AG04450 (cell line): Measurements from ENCODE around the gene PIK3R3. TPM values are rescaled to one million over a fixed set of nuclear protein-coding genes. Genes with fewer than 3 reads are reported as not detected.

ENCODE experiments used
- CTCF ChIA-PET: fragments of 300-600, 350-600 bp; formaldehyde crosslinking; extraction: SDS; loops from one replicate; lab custom pipeline; 2022; ENCODE audit warnings: antibody characterized with exemption, inconsistent platforms; lab: Charles Lee
- POLR2A ChIA-PET: fragments of 350-600 bp; formaldehyde crosslinking; extraction: SDS; loops from one replicate; lab custom pipeline; 2021; ENCODE audit warnings: antibody characterized with exemption, inconsistent platforms; lab: Yijun Ruan, JAX
- DNase-seq: peaks from one replicate; pipeline ENCODE4 v3.0.0-alpha.2; 2011; ENCODE audit warnings: low read depth, low spot score
- H3K27ac ChIP-seq: one replicate; pipeline ENCODE4 v1.5.1; 2012; ENCODE audit warnings: low read depth, low read length, control low read depth
- H3K27me3 ChIP-seq: one replicate; pipeline ENCODE4 v1.6.0; 2012; ENCODE audit warnings: low read length; ENCODE audit not compliant: control insufficient read depth, insufficient read depth
- H3K4me3 ChIP-seq: 2 replicates; pipeline ENCODE4 v1.5.1; 2011; ENCODE audit warnings: mild to moderate bottlenecking, low read depth, low read length, control low read depth
- H3K9me3 ChIP-seq: 2 replicates; pipeline ENCODE4 v1.5.1; 2012; ENCODE audit warnings: low read length; ENCODE audit not compliant: control insufficient read depth, insufficient read depth
- polyA plus RNA-seq: library from polyadenylated mRNA; depleted of rRNA; stranded (reverse); fragments of >200 nt; gene quantifications from 2 replicates; pipeline ENCODE4 v1.2.3, GENCODE V29; 2011
- TF ChIP-seq, protein P1 (sequence below): IDR thresholded peaks from 2 replicates; pipeline ENCODE4 v1.5.1; 2011; ENCODE audit warnings: low read depth, low read length, control low read depth, inconsistent platforms

Gene PIK3R3
- polyA plus RNA-seq, 1 experiment: 14.5 TPM

DNA sequence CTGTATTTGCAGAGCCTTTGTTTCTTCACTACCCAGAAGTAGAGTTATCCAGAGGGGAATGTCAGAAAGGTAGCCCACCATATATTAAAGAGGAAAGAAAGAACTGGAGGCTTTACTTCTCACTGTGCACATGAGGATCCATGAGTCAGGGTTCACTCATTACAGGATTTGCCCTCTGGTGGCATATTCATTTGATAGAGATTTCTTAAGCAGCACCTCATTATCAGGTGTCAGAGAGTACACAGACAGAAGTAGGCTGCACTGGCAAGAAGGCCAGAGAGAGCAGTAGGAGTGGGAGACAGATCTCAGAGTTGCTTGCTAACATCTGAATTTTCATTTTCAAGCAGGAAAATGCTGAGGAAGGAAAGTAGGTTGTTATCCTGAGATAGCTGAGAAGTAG is 123.8 kb downstream of the PIK3R3 start:
- H3K4me3 ChIP-seq: no peak overlapping the region
- no peaks in the 10 kb centered on the region for H3K27me3 ChIP-seq
- no peaks in the 10 kb centered on the region for H3K9me3 ChIP-seq
- no peak for DNase-seq
- ChIA-PET POLR2A (no interaction called here), CTCF (interaction anchor here (1.0 kb wide), 1 partner anchor 175 kb away, joined by 3 read pairs; no protein-coding TSS in a partner anchor)
- TF ChIP-seq, protein P1, sequence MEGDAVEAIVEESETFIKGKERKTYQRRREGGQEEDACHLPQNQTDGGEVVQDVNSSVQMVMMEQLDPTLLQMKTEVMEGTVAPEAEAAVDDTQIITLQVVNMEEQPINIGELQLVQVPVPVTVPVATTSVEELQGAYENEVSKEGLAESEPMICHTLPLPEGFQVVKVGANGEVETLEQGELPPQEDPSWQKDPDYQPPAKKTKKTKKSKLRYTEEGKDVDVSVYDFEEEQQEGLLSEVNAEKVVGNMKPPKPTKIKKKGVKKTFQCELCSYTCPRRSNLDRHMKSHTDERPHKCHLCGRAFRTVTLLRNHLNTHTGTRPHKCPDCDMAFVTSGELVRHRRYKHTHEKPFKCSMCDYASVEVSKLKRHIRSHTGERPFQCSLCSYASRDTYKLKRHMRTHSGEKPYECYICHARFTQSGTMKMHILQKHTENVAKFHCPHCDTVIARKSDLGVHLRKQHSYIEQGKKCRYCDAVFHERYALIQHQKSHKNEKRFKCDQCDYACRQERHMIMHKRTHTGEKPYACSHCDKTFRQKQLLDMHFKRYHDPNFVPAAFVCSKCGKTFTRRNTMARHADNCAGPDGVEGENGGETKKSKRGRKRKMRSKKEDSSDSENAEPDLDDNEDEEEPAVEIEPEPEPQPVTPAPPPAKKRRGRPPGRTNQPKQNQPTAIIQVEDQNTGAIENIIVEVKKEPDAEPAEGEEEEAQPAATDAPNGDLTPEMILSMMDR: no peak
- no peak overlapping the region for H3K27ac ChIP-seq

DNA sequence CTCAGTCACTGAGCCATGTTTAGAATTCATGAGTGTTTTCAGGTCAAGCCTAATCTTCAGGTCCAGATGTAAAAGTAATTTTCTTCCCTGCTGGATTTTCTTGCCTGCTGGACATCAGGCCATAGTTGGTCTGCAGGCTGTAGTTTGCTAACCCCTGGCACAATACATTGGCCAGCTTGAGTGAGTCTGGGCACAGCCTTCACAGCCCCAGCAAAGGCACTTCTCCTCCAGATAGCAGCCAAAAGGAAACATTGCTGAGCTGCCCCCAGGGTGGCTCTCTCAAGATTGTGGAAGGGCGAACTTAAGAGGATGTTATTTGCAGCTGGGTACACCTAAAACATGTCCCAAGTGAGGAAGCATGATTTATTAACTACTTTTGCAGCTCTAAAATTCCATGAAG is 126.8 kb downstream of the PIK3R3 start:
- Histone ChIP-seq H3K9me3 (no peaks in the 10 kb centered on the region), H3K27me3 (no peaks in the 10 kb centered on the region), H3K4me3 (no peak overlapping the region), H3K27ac (no peak overlapping the region)
- no peak for DNase-seq
- TF ChIP-seq, protein P1: no peak
- POLR2A ChIA-PET: no interaction called here
- CTCF ChIA-PET: no interaction called here

DNA sequence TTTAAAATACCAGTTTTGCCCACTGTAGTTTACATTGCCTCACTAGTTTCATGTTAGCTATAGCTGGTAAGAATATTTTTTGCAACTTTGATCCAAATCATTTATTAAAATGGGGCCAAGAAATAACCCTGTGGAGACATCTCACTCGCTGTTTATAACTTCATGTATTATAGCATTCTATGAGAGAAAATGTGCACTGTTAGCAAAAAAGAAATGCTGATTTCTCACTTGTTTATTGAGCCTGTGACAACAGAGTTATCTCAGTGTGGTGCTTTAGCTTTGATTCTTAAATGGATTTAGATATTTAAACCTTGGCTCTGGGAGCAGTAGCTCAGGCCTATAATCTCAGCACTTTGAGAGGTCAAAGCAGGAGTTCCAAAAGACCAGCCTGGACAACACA is 127.9 kb downstream of the PIK3R3 start:
- H3K4me3 ChIP-seq: no peak overlapping the region
- POLR2A ChIA-PET: no interaction called here
- TF ChIP-seq, protein P1: no peak
- no peaks in the 10 kb centered on the region for H3K9me3 ChIP-seq
- H3K27ac ChIP-seq: no peak overlapping the region
- no peaks in the 10 kb centered on the region for H3K27me3 ChIP-seq
- no peak for DNase-seq
- CTCF ChIA-PET: no interaction called here

DNA sequence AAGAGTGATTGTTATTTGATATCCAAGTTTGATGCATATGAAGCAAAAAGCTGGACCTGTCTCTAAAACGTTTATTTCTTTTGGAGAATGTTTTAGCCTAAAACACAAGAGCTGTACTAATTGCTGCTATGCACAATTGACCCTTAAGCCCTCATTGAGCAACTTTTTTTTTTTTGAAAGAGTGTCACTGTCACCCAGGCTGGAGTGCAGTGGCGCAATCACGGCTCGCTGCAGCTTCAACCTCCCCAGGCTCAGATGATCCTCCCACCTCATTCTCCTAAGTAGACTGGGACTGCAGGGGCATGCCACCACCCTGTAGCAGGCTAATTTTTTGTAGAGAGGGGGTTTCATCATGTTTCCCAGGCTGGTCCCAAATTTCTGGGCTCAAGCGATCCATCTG is 129.1 kb downstream of the PIK3R3 start:
- POLR2A ChIA-PET: interaction anchor here (0.7 kb wide), 1 partner anchor 160 kb away, joined by 4 read pairs; no protein-coding TSS in a partner anchor
- CTCF ChIA-PET: no interaction called here
- H3K27ac ChIP-seq: no peak overlapping the region
- no peaks in the 10 kb centered on the region for H3K9me3 ChIP-seq
- DNase-seq: no peak
- H3K4me3 ChIP-seq: no peak overlapping the region
- TF ChIP-seq, protein P1: no peak
- H3K27me3 ChIP-seq: no peaks in the 10 kb centered on the region

DNA sequence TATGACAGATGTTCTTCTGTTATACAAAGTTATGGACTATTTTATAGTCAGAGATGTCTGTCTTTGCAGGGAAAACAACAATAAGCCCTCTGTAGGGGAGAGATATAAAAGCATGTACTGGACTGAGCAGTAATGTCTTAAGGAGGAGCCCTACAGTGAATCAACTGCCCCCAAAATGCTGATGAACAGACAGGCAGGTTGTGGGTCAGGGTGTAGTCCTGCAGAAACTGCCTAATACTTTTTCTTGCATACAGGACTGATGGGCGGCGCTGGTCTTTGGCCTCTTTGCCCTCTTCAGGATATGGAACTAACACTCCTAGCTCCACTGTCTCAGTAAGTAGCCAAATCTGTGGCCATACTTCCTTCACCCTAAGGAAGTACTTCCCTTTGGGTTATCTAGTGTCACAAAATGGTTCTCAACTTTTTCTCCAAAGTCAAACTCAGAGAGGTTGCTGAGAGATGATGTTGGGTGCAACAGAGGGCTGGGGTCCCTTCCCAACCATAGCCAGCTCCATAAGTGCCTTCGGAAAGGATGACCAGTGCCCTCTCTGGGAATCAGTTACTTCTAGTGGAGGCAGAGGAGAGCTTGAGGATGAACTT is 129.8 kb downstream of the PIK3R3 start:
- Histone ChIP-seq H3K9me3 (no peaks in the 10 kb centered on the region), H3K27me3 (no peaks in the 10 kb centered on the region), H3K4me3 (no peak overlapping the region), H3K27ac (no peak overlapping the region)
- ChIA-PET CTCF (no interaction called here), POLR2A (interaction anchor here (0.7 kb wide), 1 partner anchor 159 kb away, joined by 4 read pairs; no protein-coding TSS in a partner anchor)
- DNase-seq: no peak
- TF ChIP-seq, protein P1: no peak
